ENCODE results near the gene NTN1.

DNA sequence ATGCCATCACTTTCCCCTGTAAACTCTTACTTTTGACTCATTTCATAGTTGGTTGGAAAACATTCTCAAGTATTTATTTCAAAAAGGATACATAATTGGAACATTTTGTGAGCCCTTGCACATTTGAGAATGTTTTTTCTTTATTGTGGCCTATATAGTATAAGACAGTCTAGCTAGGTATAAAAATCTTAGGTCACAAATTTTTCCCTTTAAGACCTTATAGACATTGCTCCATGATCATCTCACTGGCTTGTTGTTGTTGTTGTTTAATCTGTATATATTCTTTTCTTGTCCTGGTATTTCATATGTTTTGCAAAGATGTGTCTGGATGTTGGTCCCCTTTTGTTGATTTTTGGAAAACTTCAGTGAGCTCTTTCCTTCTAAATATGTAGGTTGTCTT is 194.2 kb downstream of the NTN1 start:
- TF ChIP-seq, protein P1, sequence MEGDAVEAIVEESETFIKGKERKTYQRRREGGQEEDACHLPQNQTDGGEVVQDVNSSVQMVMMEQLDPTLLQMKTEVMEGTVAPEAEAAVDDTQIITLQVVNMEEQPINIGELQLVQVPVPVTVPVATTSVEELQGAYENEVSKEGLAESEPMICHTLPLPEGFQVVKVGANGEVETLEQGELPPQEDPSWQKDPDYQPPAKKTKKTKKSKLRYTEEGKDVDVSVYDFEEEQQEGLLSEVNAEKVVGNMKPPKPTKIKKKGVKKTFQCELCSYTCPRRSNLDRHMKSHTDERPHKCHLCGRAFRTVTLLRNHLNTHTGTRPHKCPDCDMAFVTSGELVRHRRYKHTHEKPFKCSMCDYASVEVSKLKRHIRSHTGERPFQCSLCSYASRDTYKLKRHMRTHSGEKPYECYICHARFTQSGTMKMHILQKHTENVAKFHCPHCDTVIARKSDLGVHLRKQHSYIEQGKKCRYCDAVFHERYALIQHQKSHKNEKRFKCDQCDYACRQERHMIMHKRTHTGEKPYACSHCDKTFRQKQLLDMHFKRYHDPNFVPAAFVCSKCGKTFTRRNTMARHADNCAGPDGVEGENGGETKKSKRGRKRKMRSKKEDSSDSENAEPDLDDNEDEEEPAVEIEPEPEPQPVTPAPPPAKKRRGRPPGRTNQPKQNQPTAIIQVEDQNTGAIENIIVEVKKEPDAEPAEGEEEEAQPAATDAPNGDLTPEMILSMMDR (IDR thresholded peaks at IDR 0.05), result no peak
- no peak for TF ChIP-seq EP300 (IDR thresholded peaks at IDR 0.05)
- TF ChIP-seq POLR2A (IDR thresholded peaks at IDR 0.05), result no peak
